ENCODE data around the gene HSD17B12.
"Not testable (repeated sequence)": the region's sequence is repeated elsewhere in the genome, so short reads cannot be mapped to it uniquely, and the experiment has no call there.

HSD17B12 gene

DNA sequence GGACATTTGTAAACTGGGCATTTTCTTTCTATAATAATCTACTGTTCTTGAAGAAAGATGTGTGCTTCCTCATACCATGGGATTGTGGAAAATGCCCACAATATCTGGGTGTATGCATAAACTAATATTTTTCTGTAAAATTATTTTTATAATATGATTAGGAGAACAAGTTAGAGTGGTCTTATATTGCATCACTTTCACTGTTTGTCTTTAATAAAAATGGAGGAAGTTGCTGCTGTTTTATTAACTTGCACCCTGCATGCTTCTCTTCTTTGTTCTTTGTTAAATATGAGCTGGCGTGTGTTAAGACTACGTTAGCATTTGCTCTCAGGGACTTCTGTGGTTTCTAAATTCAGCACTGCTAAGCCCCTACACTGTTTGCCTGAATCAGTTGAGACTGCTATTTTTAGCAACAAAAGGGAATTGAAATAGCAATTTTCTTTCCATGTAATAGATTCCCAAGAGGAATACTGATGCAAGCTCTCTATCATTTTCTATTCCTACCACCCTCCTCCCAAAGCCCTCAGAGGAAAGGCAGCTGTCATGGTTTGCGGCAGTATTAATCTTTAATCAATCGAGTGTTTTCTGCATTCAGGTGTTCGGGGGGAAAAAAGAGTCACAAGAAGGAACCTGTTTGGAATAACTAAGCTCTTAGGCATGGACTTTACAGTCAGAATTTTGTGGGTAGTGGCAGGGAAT lies 56.1 kb downstream of the HSD17B12 start:
- Histone ChIP-seq H3K27ac (peak overlapping the region in 2 of 21 experiments; percentile 7 to 42), H3K4me3 (no peak overlapping the region)

DNA sequence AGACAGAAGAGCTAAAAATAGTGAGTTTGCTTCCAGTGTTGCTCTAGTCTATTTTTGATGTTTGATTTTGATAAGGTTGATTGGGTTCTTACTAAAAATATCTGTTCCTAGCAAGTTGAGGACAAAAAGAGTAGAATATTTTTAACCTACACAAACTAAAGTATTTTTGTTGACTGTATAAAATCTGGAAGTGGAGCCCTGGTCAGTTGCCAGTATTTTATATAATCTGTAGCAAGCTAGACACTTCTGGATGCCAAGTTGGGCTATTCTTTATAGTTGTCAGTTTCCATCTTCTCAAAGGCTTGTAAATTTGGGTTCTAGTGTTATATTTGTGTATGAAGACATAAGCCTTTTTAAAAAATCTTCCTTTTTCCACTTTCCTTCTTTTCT lies 56.7 kb downstream of the HSD17B12 start:
- Histone ChIP-seq H3K4me3 (no peak overlapping the region), H3K27ac (peak overlapping the region in 1 of 21 experiments; percentile 7)

DNA sequence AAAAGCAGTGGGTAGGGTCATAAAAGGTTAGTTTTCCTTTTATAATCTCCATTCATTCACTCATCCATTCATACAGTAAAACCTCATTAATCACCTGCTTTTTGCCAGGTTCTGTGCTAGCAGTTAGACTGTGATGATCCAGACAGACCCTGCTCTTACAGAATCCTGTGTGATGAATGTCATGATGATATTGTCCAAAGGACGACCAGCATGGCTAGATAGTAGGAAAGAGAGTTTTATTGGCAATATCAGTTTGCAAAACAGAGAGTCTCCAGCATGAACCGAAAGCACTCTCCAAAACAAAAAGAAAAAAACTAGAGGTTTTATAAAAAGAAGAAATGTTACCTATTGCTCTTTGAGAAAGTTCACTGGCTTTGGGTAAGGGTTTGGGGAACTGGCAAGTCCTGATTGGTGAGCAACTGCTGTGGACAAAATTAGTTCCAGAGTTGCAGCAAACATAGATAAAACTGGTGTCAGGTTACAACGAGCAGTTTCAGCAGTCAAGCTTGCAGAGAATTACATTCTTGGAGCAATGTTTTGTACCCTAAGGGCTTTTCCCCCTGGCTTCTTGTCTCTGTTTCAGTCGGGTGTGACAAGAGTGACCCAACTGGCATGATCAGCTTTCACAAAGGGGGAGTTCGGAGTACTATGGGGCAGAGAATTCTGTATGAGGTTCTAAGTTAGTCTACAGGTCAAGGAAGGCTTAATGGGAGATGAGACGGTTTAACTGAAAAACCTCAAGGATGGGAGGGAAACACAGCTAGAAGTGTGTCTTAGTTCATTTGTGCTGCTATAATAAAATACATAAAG lies 58.3 kb downstream of the HSD17B12 start:
- no peak overlapping the region for H3K27ac ChIP-seq
- no peak overlapping the region for H3K4me3 ChIP-seq

DNA sequence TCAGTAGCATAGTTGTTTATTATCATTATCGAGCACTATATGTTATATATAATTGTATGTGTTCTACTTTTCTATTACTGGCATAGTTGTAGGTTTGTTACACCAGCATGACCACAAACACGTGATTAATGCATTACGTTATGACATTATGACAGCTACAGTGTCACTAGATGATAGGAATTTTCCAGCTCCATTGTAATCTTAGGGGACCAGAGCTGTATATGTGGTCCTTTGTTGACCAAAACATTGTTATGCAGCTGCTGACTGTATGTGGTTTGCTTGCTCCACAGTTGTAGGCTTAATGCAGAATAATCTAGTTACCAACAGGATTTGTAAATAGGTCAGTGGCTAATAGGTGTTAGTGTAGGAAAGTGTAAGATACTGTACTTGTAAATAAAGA lies 66.1 kb downstream of the HSD17B12 start:
- Histone ChIP-seq H3K4me3 (no peak overlapping the region), H3K27ac (no peak overlapping the region)

DNA sequence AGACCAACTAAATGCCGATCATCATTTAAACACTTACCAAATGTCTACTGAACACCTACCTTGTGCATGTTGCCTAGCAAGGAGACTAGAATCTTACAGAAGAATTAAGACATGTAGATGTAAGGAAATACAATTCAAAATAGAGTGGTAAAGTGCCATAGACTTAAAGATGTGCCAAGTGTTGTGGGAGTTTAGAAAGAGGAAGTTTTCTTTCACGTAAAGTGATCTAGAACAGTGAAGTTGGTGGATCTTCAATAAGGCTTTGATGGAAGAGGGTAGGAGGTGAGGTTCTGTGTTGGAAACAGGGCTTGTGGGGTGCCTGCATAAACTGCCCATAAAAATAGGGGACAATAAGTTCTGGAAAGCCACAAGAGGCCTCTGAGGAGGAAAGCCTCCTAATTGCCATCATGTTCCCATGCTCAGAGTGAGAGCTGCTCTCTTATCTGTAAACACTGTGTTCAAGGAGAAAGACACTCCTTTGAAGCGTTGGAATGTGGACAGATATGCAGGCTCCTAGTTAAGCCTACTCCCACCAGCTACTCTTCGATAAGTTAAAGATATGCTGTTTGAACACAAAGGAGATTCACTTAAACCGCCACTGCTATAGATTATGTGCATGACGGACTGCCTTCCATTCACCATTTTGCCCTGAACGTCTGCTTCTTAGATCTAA lies 66.7 kb downstream of the HSD17B12 start:
- no peak overlapping the region for H3K27ac ChIP-seq
- H3K4me3 ChIP-seq: no peak overlapping the region

DNA sequence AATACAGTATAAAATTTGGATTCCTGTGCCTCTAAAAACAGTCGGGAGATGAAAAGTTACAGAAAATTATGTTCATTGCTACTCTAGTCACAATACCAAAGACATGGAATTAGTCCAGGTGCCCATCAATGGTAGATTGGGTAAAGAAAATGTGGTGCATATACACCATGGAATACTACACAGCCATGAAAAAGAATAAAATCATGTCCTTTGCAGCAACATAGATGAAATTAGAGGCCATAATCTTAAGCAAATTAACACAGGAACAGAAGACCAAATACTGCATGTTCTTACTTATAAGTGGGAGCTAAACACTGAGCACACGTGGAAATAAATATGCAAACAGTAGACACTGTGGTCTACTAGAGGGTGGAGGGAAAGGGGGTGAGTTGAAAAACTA lies 67.6 kb downstream of the HSD17B12 start:
- H3K4me3 ChIP-seq: no peak overlapping the region
- H3K27ac ChIP-seq: no peak overlapping the region

DNA sequence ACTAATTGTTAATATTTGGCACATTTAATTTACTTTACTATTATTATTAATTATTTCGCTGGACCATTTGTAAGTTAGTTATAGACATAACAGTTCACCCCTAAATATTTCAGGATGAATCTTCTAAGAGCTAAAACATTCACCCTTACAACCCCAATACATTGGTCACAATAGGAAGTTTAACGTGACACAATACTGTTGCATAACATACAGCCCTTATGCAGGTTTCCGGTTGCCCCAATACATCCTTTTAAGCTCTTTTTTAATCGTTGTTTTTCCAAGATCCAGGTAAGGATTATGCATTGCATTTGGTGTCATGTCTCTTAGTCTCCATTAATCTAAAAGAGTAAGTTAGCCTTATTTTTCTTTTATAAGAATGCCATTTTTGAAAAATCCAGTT lies 71.2 kb downstream of the HSD17B12 start:
- no peak overlapping the region for H3K4me3 ChIP-seq
- H3K27ac ChIP-seq: no peak overlapping the region

DNA sequence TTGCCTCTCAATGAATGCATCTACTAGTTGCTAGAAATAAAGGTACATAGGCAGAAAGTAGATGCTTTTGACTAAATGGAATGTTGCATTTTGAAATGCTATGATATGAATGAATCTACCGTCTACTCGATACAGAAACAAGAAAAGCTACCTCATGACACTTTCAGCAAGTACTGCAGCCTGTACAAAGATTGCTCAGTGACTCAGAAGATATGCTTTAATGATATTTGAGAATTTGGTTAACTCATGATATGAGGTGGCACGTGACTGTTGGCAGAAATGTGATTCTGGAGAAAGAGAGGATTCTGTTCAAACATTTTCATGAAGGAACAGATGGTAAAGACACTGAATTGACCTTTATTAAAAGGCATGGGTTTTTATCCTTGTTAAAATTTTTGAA lies 76.0 kb downstream of the HSD17B12 start:
- Histone ChIP-seq H3K4me3 (no peak overlapping the region), H3K27ac (no peak overlapping the region)

DNA sequence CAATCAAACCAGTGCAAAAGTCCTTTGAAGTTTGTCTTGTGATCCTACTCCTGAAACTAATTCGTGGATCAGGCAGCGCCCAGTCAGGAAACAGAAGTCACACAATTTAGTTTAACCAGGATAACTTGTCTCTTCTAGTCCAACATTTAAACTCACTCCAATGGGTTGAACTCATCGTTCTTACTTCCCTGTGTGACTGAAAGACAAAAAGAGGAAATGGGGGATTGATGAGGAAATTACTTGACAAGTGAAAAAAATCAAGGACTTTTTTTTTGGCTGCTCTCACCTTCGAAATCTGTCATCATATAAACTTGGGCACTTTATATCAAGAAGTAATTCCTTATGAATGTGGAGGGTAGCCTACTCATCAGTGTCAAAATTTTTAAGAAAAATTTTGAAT lies 78.4 kb downstream of the HSD17B12 start:
- H3K27ac ChIP-seq: no peak overlapping the region
- H3K4me3 ChIP-seq: no peak overlapping the region

DNA sequence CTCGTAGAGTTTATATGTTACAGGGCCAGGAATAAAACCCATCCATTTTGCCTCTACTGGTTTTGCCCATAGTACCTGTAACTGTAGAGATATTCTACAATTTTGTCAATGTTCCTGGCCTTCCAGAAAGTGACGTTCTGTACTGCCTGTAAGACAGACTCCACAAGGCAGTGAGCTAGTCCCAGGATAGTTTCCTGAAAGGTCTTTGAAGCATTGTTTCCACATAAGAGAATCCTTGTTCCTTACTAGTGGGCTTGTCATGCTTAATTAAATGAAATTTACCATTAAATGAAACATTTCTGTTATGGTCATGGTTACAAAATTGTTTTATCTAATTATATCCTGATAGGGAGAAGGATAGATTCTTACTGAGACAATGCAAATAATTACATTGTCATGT lies 80.4 kb downstream of the HSD17B12 start:
- no peak overlapping the region for H3K4me3 ChIP-seq
- H3K27ac ChIP-seq: no peak overlapping the region

DNA sequence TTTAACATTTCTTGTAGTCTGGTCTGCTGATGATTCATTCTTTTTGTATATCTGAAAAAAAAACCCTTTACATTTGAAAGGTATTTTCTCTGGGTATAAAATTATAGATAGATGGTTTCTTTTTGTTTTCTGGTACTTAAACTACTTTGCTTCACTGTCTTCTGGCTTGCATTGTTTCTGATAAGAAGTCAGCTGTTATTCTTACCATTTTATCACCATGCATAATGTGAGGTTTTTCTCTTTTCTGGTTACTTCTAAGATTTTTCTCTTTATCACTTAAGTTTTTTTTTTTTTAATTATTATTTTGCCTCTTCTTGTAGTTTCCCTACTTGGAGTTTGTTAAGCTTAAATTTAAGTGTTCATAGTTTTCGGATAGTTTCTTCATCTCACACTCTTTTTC lies 84.7 kb downstream of the HSD17B12 start:
- no peak overlapping the region for H3K4me3 ChIP-seq
- no peak overlapping the region for H3K27ac ChIP-seq

DNA sequence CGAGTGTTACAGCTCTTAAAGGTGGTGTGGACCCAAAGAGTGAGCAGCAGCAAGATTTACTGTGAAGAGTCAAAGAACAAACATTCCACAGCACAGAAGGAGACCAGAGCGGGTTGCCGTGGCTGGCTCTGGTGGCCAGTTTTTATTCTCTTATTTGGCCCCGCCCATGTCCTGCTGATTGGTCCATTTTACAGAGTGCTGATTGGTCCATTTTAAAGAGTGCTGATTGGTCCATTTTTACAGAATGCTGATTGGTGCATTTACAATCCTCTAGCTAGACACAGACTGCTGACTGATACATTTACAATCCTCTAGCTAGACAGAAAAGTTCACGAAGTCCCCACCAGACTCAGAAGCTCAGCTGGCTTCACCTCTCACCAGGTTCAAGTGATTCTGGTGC lies 88.1 kb downstream of the HSD17B12 start:
- not testable (repeated sequence) for H3K27ac ChIP-seq, H3K4me3 ChIP-seq

DNA sequence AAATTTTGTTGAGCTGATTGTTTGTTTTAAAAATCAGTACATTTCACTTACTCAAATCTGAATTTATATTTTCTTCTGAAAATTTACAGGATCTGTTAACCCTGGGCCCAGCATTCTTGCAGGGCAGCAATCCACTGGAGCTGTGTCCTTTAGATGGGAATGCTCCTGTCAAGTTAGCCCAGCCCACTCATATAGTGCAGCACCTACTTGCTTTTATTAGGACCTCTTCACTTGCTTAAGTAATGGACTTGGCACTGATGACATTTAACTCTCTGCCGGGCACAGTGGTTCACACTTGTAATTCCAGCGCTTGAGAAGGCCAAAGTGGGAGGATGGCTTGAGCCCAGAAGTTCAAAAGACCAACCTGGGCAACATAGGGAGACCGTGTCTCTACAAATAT lies 89.6 kb downstream of the HSD17B12 start:
- H3K4me3 ChIP-seq: no peak overlapping the region
- no peak overlapping the region for H3K27ac ChIP-seq

DNA sequence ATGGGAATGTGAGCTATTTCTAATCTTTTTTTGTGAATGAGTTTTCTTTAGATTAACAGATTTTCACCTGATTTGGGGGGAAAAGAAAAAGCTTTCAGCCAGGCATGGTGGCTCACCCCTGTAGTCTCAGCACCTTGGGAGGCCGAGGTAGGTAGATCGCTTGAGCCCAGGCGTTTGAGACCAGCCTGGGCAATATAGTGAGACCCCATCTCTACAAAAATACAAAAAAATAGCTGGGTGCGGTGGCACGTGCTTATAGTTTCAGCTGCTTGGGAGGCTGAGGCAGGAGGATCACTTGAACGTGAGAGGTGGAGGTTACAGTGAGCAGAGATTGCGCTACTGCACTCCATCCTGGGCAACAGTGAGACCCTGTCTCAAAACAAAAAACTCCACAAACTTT lies 92.2 kb downstream of the HSD17B12 start:
- Histone ChIP-seq H3K4me3 (no peak overlapping the region), H3K27ac (no peak overlapping the region)

DNA sequence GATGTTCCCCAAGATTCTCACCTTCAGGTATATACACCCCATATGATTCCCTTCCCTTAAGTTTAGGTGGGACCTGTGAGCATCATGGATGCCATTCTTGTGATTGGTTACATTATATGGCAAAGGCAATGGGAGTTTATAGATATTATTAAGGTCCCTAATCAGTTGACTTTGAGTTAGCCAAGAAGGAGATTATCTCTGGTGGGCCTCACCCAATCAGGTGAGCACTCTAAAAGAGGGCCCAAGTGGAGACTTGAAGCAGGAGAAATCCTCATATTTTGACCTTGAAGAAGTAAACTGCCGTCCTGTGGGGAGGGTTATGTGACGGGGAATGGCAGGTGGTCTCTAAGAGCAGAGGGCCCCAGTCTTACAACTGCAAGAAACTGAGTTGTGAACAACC lies 94.2 kb downstream of the HSD17B12 start:
- Histone ChIP-seq H3K27ac (no peak overlapping the region), H3K4me3 (no peak overlapping the region)

DNA sequence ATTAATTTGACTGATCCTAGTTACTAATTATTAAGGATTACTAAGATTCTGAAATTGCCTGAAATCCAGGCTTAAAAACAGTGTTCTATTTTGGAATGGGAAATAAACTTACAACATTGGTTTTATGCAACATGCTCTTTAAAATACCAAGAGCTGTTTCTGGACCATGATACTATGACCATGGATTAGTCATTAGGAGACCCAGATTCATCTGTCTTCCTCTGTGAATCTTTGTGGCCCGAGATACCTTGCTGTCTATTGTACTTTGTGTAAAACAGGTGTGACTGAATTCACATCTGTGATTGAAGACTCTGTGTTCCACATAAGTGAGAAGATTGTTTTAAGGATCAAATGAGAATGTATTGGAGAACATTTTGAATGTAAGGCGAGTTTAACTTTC lies 98.8 kb downstream of the HSD17B12 start:
- Histone ChIP-seq H3K27ac (no peak overlapping the region), H3K4me3 (no peak overlapping the region)

DNA sequence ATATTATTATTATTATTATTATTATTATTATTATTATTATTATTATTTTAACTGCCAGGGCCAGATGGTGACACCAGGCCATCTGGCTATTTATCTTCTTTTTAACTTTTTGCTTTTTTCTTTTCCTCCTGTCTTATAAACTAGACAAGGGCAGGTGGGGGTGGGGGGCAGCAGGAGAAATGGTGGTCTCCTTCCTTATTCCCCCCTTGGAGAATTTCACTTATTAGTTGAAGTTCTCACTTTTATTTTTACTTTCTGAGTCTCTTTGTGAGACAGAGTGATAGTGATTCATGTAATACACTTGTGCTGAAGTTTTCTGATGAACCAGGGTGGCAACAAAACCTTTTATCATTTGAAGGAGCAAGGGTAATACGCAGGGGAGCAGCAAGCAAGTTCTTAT lies 103.8 kb downstream of the HSD17B12 start:
- Histone ChIP-seq H3K4me3 (no peak overlapping the region), H3K27ac (no peak overlapping the region)

DNA sequence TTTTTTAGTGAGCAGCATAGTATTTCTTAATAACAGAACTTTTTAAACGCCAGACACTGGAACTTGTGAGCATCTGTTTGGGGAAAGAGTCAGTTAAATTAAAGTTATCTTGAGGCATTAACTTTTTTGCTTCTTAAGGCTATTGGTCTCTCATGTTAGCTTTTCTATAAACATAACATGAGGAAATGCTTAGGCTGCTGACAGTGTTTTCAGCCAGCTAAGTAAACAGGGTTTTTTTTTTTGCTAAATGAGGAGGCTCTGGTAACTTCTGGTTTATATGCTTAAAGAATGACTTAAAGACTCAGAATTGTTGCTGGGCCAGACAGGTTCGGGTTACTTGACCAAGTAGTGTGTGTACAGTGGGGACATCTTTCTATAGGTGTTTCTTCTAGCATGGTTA lies 104.3 kb downstream of the HSD17B12 start:
- H3K4me3 ChIP-seq: no peak overlapping the region
- no peak overlapping the region for H3K27ac ChIP-seq

DNA sequence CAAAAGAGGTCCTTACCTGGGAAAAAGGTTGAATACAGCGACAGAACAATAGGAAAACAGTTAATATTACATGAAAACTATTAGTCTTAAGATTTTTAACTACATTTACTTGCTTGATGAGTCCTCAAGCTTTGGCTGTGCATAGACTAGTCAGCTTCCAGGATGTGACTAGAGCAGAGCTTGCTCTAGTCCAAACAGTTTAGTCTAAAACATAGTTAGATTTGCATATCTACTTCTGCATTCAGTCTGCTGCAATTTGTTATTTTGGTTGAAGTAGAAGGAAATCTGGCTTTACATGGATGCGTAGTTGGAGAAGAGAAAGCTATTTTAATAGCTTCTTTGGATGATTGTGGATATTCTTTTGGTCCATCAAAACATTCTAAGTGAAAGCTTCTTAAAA lies 104.8 kb downstream of the HSD17B12 start:
- Histone ChIP-seq H3K4me3 (no peak overlapping the region), H3K27ac (no peak overlapping the region)

DNA sequence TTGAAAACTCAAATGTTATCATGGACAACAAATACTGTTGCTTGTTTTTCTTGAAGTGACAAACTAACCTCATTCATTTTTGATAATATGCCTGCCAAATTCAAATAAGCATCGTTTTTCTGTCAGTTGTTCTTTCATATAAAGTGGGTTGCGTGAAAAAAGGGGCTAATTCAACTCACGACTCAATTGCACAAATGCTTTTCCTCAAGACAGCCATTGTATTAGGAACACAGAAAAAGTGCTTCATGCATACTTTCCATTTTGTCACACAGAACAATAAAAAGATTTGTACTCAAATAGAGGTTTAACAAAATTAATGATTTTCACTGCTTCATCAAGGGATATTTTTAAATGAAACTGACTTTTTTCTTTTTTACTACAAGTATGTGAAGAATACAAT lies 105.5 kb downstream of the HSD17B12 start:
- H3K4me3 ChIP-seq: no peak overlapping the region
- H3K27ac ChIP-seq: no peak overlapping the region

DNA sequence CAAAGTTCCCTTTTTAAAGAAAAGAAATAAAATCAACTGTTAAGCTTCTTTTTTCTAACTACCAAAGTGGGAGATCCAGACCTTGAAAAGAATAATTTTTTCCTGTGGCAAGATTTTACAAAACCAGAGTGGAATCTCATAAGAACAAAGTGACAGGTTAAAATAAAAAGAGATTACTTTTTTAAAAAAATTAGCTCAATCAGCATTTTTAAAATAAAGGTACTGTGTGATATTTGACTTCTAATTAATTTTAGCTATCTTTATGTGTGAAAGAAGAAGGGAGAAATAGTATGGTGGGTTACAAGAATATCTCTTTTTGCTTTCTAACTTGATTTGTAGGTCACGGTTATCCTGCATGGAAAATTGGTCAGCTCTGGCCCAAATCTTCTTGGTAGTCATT lies 107.3 kb downstream of the HSD17B12 start:
- Histone ChIP-seq H3K4me3 (no peak overlapping the region), H3K27ac (peak overlapping the region in 2 of 21 experiments; percentile 31 to 49)
